HepG2 (cell line): ENCODE data around the gene MYO5A. TPM values are rescaled to one million over a fixed set of nuclear protein-coding genes. Genes with fewer than 3 reads are reported as not detected.

Experiments
- ATF2 ChIP-seq: sonication (generic); formaldehyde crosslinking; IDR thresholded peaks from 2 replicates; pipeline ENCODE4 v1.4.0; 2020; ENCODE audit warnings: missing genetic modification reagents
- NPAS2 ChIP-seq: sonication (generic); formaldehyde crosslinking; IDR thresholded peaks from 2 replicates; pipeline ENCODE4 v1.8.0; 2022; ENCODE audit warnings: mild to moderate bottlenecking, missing genetic modification reagents, borderline replicate concordance
- NRL ChIP-seq: sonication (generic); formaldehyde crosslinking; IDR thresholded peaks from 2 replicates; pipeline ENCODE4 v1.5.0; 2020; ENCODE audit warnings: missing genetic modification reagents, mild to moderate bottlenecking, moderate library complexity, borderline replicate concordance
- PAX8 ChIP-seq: sonication (generic); formaldehyde crosslinking; IDR thresholded peaks from 2 replicates; pipeline ENCODE4 v1.8.0; 2022; ENCODE audit warnings: mild to moderate bottlenecking, missing genetic modification reagents, borderline replicate concordance
- RAD51 ChIP-seq: fragments of 450-650 bp; IDR thresholded peaks from 2 replicates; pipeline ENCODE4 v1.6.1; 2016; ENCODE audit warnings: borderline replicate concordance
- SRSF1 ChIP-seq: fragments of 200-400 bp; formaldehyde crosslinking; optimal IDR thresholded peaks from 2 replicates; pipeline ENCODE3; 2017; ENCODE audit warnings: mild to moderate bottlenecking, low read depth, low read length, moderate library complexity
- TBX2 ChIP-seq: sonication (generic); formaldehyde crosslinking; IDR thresholded peaks from 2 replicates; pipeline ENCODE4 v1.5.0; 2020; ENCODE audit warnings: missing genetic modification reagents, mild to moderate bottlenecking, borderline replicate concordance
- ZBTB21 ChIP-seq: sonication (generic); formaldehyde crosslinking; IDR thresholded peaks from 2 replicates; pipeline ENCODE4 v1.4.0; 2020; ENCODE audit warnings: missing genetic modification reagents
- ZNF598 ChIP-seq: sonication (generic); formaldehyde crosslinking; IDR thresholded peaks from 2 replicates; pipeline ENCODE4 v1.5.1; 2020; ENCODE audit warnings: mild to moderate bottlenecking, missing genetic modification reagents, borderline replicate concordance
- ZNF704 ChIP-seq: sonication (generic); formaldehyde crosslinking; IDR thresholded peaks from 2 replicates; pipeline ENCODE4 v1.8.1; 2023; ENCODE audit warnings: mild to moderate bottlenecking, inconsistent platforms, moderate library complexity, missing genetic modification reagents, borderline replicate concordance
- ZNF713 ChIP-seq: sonication (generic); formaldehyde crosslinking; IDR thresholded peaks from 2 replicates; pipeline ENCODE4 v1.4.0; 2020; ENCODE audit warnings: mild to moderate bottlenecking, missing genetic modification reagents
- ZNF839 ChIP-seq: sonication (generic); formaldehyde crosslinking; IDR thresholded peaks from 2 replicates; pipeline ENCODE4 v1.4.0; 2020; ENCODE audit warnings: missing genetic modification reagents, mild to moderate bottlenecking, borderline replicate concordance
- ZNF850 ChIP-seq: sonication (generic); formaldehyde crosslinking; conservative IDR thresholded peaks from 2 replicates; pipeline ENCODE4 v1.9.0; 2021; ENCODE audit warnings: mild to moderate bottlenecking, missing genetic modification reagents
- ZZZ3 ChIP-seq: sonication (generic); formaldehyde crosslinking; IDR thresholded peaks from 2 replicates; pipeline ENCODE4 v1.4.0; 2020; ENCODE audit warnings: missing genetic modification reagents, mild to moderate bottlenecking, borderline replicate concordance
- polyA plus RNA-seq, 8 experiments: library from polyadenylated mRNA; depleted of rRNA in 3 of 8; stranded (reverse) in 7 of 8; unstranded in 1 of 8; fragments of >200 nt; fragmentation: Illumina TruSeq in 4 of 8; extraction: Trizol in 4 of 8; gene quantifications; 2 replicates each; pipeline versions ENCODE4 v1.2.1 to v1.2.3, GENCODE V29; 2011 to 2016; ENCODE audit warnings: low read depth in 4 of 8, missing spikeins in 1 of 8, mixed read lengths in 1 of 8; ENCODE audit not compliant: insufficient read depth in 1 of 8
- total RNA-seq, 5 experiments: library from RNA; depleted of rRNA; stranded (reverse); fragments of >200 nt; fragmentation: Illumina TruSeq; extraction: Trizol; gene quantifications; 2 replicates each; pipeline ENCODE4 v1.2.3, GENCODE V29; 2016; ENCODE audit warnings: low read depth in 1 of 5
- TF ChIP-seq, protein P1 (sequence below): sonication (generic); formaldehyde crosslinking; IDR thresholded peaks from 2 replicates; pipeline ENCODE4 v1.8.0; 2022; ENCODE audit warnings: missing genetic modification reagents, mild to moderate bottlenecking, borderline replicate concordance
- TF ChIP-seq, protein P2 (sequence below): sonication (generic); formaldehyde crosslinking; IDR thresholded peaks from 2 replicates; pipeline ENCODE4 v1.4.0; 2020; ENCODE audit warnings: missing genetic modification reagents, borderline replicate concordance

The MYO5A gene
- total and polyA plus RNA-seq, 2 of the 13 experiments (the other 11 are each of a cell fraction or from before 2014, with no cell fraction given): 2.8 to 4.8 TPM

GRCh38 chr15:52568601-52569585, 40.2 kb upstream of the MYO5A start, which contains the start of gene ARPP19 (continued):
- TF ChIP-seq, protein P1, sequence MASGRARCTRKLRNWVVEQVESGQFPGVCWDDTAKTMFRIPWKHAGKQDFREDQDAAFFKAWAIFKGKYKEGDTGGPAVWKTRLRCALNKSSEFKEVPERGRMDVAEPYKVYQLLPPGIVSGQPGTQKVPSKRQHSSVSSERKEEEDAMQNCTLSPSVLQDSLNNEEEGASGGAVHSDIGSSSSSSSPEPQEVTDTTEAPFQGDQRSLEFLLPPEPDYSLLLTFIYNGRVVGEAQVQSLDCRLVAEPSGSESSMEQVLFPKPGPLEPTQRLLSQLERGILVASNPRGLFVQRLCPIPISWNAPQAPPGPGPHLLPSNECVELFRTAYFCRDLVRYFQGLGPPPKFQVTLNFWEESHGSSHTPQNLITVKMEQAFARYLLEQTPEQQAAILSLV: peak; percentile 71; the same call in 1 of the 2 replicates
- TF ChIP-seq ATF2 (CRISPR knock-in tag) (peak; percentile 85), ZNF713 (CRISPR knock-in tag) (no peak), SRSF1 (peak; percentile 55), ZNF598 (CRISPR knock-in tag) (peak; percentile 23; the same call in 1 of the 2 replicates), NPAS2 (CRISPR knock-in tag) (0 out of 2 replicates have a peak, but pooled peaks have one; percentile 51), ZNF839 (no peak), NRL (CRISPR knock-in tag) (peak; percentile 55; the same call in 1 of the 2 replicates), ZBTB21 (CRISPR knock-in tag) (peak; percentile 87), RAD51 (no peak), ZNF850 (CRISPR knock-in tag) (no peak), ZNF704 (CRISPR knock-in tag) (peak; percentile 75; the same call in 1 of the 2 replicates), ZZZ3 (CRISPR knock-in tag) (no peak), PAX8 (CRISPR knock-in tag) (no peak), TBX2 (CRISPR knock-in tag) (peak; percentile 90)
- TF ChIP-seq, protein P2, sequence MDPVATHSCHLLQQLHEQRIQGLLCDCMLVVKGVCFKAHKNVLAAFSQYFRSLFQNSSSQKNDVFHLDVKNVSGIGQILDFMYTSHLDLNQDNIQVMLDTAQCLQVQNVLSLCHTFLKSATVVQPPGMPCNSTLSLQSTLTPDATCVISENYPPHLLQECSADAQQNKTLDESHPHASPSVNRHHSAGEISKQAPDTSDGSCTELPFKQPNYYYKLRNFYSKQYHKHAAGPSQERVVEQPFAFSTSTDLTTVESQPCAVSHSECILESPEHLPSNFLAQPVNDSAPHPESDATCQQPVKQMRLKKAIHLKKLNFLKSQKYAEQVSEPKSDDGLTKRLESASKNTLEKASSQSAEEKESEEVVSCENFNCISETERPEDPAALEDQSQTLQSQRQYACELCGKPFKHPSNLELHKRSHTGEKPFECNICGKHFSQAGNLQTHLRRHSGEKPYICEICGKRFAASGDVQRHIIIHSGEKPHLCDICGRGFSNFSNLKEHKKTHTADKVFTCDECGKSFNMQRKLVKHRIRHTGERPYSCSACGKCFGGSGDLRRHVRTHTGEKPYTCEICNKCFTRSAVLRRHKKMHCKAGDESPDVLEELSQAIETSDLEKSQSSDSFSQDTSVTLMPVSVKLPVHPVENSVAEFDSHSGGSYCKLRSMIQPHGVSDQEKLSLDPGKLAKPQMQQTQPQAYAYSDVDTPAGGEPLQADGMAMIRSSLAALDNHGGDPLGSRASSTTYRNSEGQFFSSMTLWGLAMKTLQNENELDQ (CRISPR knock-in tag): peak; percentile 19; the same call in 1 of the 2 replicates
